ENCODE measurements around the gene KCNH4. TPM values are rescaled to one million over a fixed set of nuclear protein-coding genes. Genes with fewer than 3 reads are reported as not detected.

KCNH4 gene
- total and polyA plus RNA-seq, 2 of the 13 experiments (the other 11 are each of a cell fraction or from before 2014, with no cell fraction given): 0.01 to 0.09 TPM

DNA sequence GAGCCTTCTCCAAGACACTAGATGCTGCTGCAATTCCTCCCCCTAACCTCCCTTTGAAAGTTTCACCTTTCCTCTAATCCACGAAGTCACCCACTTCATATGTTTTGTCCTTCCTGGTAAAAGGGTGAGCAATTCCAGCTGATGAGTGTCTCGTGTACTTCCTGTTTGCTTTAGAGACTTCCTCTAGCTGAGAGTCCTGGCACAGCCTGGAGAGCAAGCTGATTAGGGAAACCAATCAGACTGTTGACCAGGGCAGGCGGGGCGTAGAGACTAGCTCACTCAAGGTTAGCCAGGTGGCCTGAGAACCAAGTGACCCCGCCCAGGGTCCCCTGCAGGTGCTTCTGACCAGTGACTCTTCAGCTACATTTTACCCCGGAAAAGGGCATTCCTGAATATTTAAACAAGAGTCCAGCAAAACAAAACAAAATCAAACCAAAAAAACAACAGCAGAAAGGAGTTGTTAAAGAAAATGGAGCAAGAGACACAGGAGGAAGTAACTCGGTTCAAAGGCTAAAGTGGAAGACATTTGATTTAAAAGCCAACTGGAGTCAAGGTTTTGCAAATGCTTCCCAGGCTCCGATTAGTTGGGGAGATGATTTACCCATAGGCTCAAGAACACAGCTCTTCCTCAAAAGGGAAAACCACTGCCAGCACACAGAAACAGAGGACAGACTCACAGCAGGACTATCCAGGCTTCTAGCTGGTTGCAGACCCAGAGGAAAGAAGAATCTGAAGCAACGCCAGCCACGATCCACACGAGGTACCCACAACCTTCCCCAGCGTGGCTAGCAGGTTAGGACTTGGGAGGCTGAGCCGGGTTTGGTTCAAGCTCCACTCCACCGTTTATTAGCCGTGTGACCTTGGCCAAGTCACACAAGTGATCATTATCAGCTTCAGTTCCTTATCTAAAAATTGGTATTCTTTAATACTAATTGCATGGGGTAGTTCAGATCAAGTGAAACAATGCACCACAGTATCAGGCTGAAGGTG lies 45.0 kb downstream of the KCNH4 start (continued):
- TF ChIP-seq, protein P1, sequence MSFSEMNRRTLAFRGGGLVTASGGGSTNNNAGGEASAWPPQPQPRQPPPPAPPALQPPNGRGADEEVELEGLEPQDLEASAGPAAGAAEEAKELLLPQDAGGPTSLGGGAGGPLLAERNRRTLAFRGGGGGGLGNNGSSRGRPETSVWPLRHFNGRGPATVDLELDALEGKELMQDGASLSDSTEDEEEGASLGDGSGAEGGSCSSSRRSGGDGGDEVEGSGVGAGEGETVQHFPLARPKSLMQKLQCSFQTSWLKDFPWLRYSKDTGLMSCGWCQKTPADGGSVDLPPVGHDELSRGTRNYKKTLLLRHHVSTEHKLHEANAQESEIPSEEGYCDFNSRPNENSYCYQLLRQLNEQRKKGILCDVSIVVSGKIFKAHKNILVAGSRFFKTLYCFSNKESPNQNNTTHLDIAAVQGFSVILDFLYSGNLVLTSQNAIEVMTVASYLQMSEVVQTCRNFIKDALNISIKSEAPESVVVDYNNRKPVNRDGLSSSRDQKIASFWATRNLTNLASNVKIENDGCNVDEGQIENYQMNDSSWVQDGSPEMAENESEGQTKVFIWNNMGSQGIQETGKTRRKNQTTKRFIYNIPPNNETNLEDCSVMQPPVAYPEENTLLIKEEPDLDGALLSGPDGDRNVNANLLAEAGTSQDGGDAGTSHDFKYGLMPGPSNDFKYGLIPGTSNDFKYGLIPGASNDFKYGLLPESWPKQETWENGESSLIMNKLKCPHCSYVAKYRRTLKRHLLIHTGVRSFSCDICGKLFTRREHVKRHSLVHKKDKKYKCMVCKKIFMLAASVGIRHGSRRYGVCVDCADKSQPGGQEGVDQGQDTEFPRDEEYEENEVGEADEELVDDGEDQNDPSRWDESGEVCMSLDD (CRISPR knock-in tag; IDR thresholded peaks at IDR 0.05; ENCODE audit: borderline replicate concordance): no peak
- TF ChIP-seq PHF5A (CRISPR knock-in tag; IDR thresholded peaks at IDR 0.05; ENCODE audit: low read depth, unreplicated experiment): no peak
- TF ChIP-seq JUN (CRISPR knock-in tag; IDR thresholded peaks at IDR 0.05): no peak
- TF ChIP-seq ZNF296 (CRISPR knock-in tag; conservative IDR thresholded peaks at IDR 0.05): no peak
- TF ChIP-seq YEATS4 (CRISPR knock-in tag; IDR thresholded peaks at IDR 0.05; ENCODE audit: borderline replicate concordance): no peak
- TF ChIP-seq MTA1 (CRISPR knock-in tag; IDR thresholded peaks at IDR 0.05; ENCODE audit: borderline replicate concordance): peak; percentile 46; the same call in 1 of the 2 replicates
- no peak for TF ChIP-seq TOPORS (CRISPR knock-in tag; IDR thresholded peaks at IDR 0.05)
- TF ChIP-seq AFF4 (CRISPR knock-in tag; IDR thresholded peaks at IDR 0.05): no peak
- TF ChIP-seq ATF7 (IDR thresholded peaks at IDR 0.05): no peak
- no peak for TF ChIP-seq ATF7 (CRISPR knock-in tag; IDR thresholded peaks at IDR 0.05)
- no peak for TF ChIP-seq PRDM4 (CRISPR knock-in tag; IDR thresholded peaks at IDR 0.05; ENCODE audit: borderline replicate concordance)
- TF ChIP-seq ZNF572 (CRISPR knock-in tag; IDR thresholded peaks at IDR 0.05): no peak
- TF ChIP-seq SP5 (CRISPR knock-in tag; IDR thresholded peaks at IDR 0.05; ENCODE audit: borderline replicate concordance, low read depth): no peak

Data from HepG2 (cell line).